ENCODE measurements around the gene GALNT10.

Gene GALNT10

DNA sequence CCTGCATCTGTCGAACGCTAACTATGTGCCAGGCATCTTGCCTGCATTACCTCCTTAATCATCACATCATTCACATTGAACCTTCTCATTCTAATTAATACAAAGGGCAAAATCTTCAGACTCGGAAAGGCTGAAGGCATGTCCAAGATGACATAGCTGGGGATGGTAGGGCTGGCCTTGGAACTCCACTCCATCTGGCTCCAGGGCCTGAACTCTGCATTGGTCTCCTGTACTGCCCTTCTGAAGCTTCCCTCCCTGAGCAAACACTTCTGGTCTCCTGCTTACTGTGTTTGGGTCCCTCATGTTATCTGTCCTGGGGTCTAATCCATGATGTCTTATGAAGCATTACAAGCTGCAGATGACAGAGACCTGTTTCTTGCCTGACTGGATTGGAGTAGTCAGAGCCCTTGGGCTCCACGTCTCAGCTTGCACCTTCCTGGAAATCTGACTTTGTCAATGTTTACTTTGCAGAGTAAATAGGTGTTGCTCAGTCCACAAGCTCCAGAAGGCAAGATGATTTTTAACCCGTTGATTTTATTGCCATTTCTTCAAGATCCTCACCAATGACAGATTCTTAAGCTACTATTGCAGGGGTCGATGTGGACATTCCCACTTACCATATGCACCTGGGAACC is 106.1 kb downstream of the GALNT10 start:
- TF ChIP-seq ELF4 (IDR thresholded peaks at IDR 0.05) (no peak), CTBP1 (IDR thresholded peaks at IDR 0.05; ENCODE audit: borderline replicate concordance) (no peak), ARNT (IDR thresholded peaks at IDR 0.05) (no peak), NFRKB (IDR thresholded peaks at IDR 0.05) (no peak), TARDBP (IDR thresholded peaks at IDR 0.05) (no peak), FOXM1 (IDR thresholded peaks at IDR 0.05; ENCODE audit: borderline replicate concordance) (no peak), FOXK2 (IDR thresholded peaks at IDR 0.05) (no peak), LEF1 (IDR thresholded peaks at IDR 0.05; ENCODE audit: borderline replicate concordance) (no peak), SUZ12 (IDR thresholded peaks at IDR 0.05) (no peak), BHLHE40 (IDR thresholded peaks at IDR 0.05; ENCODE audit: borderline replicate concordance) (no peak), ZNF384 (IDR thresholded peaks at IDR 0.05) (no peak), FOXA1 (IDR thresholded peaks at IDR 0.05) (no peak), HDGF (IDR thresholded peaks at IDR 0.05; ENCODE audit: borderline replicate concordance) (no peak), SP1 (IDR thresholded peaks at IDR 0.05) (no peak), L3MBTL2 (conservative IDR thresholded peaks at IDR 0.05) (no peak)
- TF ChIP-seq, protein P1, sequence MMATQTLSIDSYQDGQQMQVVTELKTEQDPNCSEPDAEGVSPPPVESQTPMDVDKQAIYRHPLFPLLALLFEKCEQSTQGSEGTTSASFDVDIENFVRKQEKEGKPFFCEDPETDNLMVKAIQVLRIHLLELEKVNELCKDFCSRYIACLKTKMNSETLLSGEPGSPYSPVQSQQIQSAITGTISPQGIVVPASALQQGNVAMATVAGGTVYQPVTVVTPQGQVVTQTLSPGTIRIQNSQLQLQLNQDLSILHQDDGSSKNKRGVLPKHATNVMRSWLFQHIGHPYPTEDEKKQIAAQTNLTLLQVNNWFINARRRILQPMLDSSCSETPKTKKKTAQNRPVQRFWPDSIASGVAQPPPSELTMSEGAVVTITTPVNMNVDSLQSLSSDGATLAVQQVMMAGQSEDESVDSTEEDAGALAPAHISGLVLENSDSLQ (IDR thresholded peaks at IDR 0.05): no peak
- ChIA-PET CTCF (no interaction called here), POLR2A (interaction anchor here (0.9 kb wide), 1 partner anchor 282 kb away, joined by 3 read pairs; no protein-coding TSS in a partner anchor)
- no peak for DNase-seq (ENCODE audit: extremely low spot score)

DNA sequence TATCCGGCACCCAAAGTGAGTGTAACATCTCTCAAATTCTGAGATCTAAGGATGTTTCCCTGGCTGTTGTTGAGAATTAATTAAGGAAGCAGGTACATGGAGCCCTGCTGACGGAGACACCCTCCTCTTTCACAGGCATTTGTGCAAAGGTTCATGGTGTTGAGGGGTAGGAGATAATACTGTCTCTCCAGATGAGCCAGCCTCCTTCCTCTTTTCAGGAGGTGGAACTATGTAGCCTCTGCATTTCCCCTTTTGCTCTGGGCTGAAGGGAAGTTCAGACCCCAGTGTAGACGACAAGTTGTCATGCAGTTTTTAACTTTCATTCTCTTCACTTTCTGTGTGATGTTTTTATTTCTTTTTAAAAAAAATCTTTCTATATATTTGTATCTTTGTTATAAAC is 107.5 kb downstream of the GALNT10 start:
- ChIA-PET CTCF (no interaction called here), POLR2A (no interaction called here)
- no peak for DNase-seq (ENCODE audit: extremely low spot score)
- TF ChIP-seq ELF4 (IDR thresholded peaks at IDR 0.05) (no peak), HDGF (IDR thresholded peaks at IDR 0.05; ENCODE audit: borderline replicate concordance) (no peak), ARNT (IDR thresholded peaks at IDR 0.05) (no peak), CTBP1 (IDR thresholded peaks at IDR 0.05; ENCODE audit: borderline replicate concordance) (no peak), SUZ12 (IDR thresholded peaks at IDR 0.05) (no peak), FOXK2 (IDR thresholded peaks at IDR 0.05) (no peak), FOXA1 (IDR thresholded peaks at IDR 0.05) (no peak), NFRKB (IDR thresholded peaks at IDR 0.05) (no peak)

GRCh38 chr5:154300207-154300883 is 109.8 kb downstream of the GALNT10 start:
- TF ChIP-seq BHLHE40 (IDR thresholded peaks at IDR 0.05; ENCODE audit: borderline replicate concordance): no peak
- TF ChIP-seq L3MBTL2 (conservative IDR thresholded peaks at IDR 0.05): no peak
- TF ChIP-seq FOXM1 (IDR thresholded peaks at IDR 0.05; ENCODE audit: borderline replicate concordance): no peak
- TF ChIP-seq TARDBP (IDR thresholded peaks at IDR 0.05): no peak
- TF ChIP-seq SP1 (IDR thresholded peaks at IDR 0.05): no peak
- no peak for TF ChIP-seq FOXK2 (IDR thresholded peaks at IDR 0.05)
- TF ChIP-seq, protein P1 (IDR thresholded peaks at IDR 0.05): no peak
- TF ChIP-seq CTBP1 (IDR thresholded peaks at IDR 0.05; ENCODE audit: borderline replicate concordance): no peak
- no peak for TF ChIP-seq ELF4 (IDR thresholded peaks at IDR 0.05)
- no peak for TF ChIP-seq LEF1 (IDR thresholded peaks at IDR 0.05; ENCODE audit: borderline replicate concordance)
- TF ChIP-seq SUZ12 (IDR thresholded peaks at IDR 0.05): no peak
- no peak for DNase-seq (ENCODE audit: extremely low spot score)
- CTCF ChIA-PET: no interaction called here
- POLR2A ChIA-PET: no interaction called here

DNA sequence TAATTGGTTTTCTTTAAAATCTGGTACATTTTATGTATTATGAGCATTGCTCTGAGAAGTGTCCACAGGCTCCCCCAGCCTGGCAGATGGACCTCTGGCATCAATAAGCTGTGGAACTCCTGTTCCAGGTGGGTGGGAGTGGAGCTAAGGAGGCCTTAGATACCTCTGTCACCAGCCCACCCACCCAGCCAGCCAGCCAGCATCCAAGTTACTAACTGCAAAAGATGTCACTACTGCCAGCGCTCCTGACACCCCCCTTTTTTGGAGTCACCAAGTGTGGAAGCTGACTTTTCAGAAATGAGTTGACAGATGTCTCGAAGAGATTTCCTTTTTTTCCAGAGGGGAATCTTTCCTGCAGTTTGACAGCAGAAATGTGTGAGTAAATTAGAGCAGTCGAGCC is 111.2 kb downstream of the GALNT10 start:
- no peak for DNase-seq (ENCODE audit: extremely low spot score)
- TF ChIP-seq SP1 (IDR thresholded peaks at IDR 0.05) (no peak), TARDBP (IDR thresholded peaks at IDR 0.05) (no peak), FOXM1 (IDR thresholded peaks at IDR 0.05; ENCODE audit: borderline replicate concordance) (no peak), BHLHE40 (IDR thresholded peaks at IDR 0.05; ENCODE audit: borderline replicate concordance) (no peak), SUZ12 (IDR thresholded peaks at IDR 0.05) (no peak), LEF1 (IDR thresholded peaks at IDR 0.05; ENCODE audit: borderline replicate concordance) (no peak), FOXA1 (IDR thresholded peaks at IDR 0.05) (no peak), ZNF384 (IDR thresholded peaks at IDR 0.05) (no peak), ARNT (IDR thresholded peaks at IDR 0.05) (no peak), ELF4 (IDR thresholded peaks at IDR 0.05) (no peak), HDGF (IDR thresholded peaks at IDR 0.05; ENCODE audit: borderline replicate concordance) (no peak), CTBP1 (IDR thresholded peaks at IDR 0.05; ENCODE audit: borderline replicate concordance) (no peak), FOXK2 (IDR thresholded peaks at IDR 0.05) (no peak), L3MBTL2 (conservative IDR thresholded peaks at IDR 0.05) (no peak), NFRKB (IDR thresholded peaks at IDR 0.05) (no peak)
- TF ChIP-seq, protein P1 (IDR thresholded peaks at IDR 0.05): no peak
- POLR2A ChIA-PET: no interaction called here
- CTCF ChIA-PET: no interaction called here

GRCh38 chr5:154302161-154302560 is 111.6 kb downstream of the GALNT10 start:
- DNase-seq (ENCODE audit: extremely low spot score): no peak
- no peak for TF ChIP-seq FOXA1 (IDR thresholded peaks at IDR 0.05)
- no peak for TF ChIP-seq ARNT (IDR thresholded peaks at IDR 0.05)
- TF ChIP-seq LEF1 (IDR thresholded peaks at IDR 0.05; ENCODE audit: borderline replicate concordance): no peak
- TF ChIP-seq NFRKB (IDR thresholded peaks at IDR 0.05): no peak
- no peak for TF ChIP-seq TARDBP (IDR thresholded peaks at IDR 0.05)
- TF ChIP-seq ZNF384 (IDR thresholded peaks at IDR 0.05): no peak
- TF ChIP-seq CTBP1 (IDR thresholded peaks at IDR 0.05; ENCODE audit: borderline replicate concordance): no peak
- TF ChIP-seq HDGF (IDR thresholded peaks at IDR 0.05; ENCODE audit: borderline replicate concordance): no peak
- TF ChIP-seq L3MBTL2 (conservative IDR thresholded peaks at IDR 0.05): no peak
- TF ChIP-seq BHLHE40 (IDR thresholded peaks at IDR 0.05; ENCODE audit: borderline replicate concordance): no peak
- TF ChIP-seq ELF4 (IDR thresholded peaks at IDR 0.05): no peak
- TF ChIP-seq FOXK2 (IDR thresholded peaks at IDR 0.05): no peak
- no peak for TF ChIP-seq SUZ12 (IDR thresholded peaks at IDR 0.05)
- no peak for TF ChIP-seq FOXM1 (IDR thresholded peaks at IDR 0.05; ENCODE audit: borderline replicate concordance)
- TF ChIP-seq, protein P1 (IDR thresholded peaks at IDR 0.05): no peak
- no peak for TF ChIP-seq SP1 (IDR thresholded peaks at IDR 0.05)
- POLR2A ChIA-PET: no interaction called here
- CTCF ChIA-PET: interaction anchor here (0.6 kb wide), 1 partner anchor 116 kb away, joined by 3 read pairs; no protein-coding TSS in a partner anchor
